GM21717 (cell line): ENCODE measurements around the gene HDGF.

ENCODE experiments used
- ATAC-seq: cut with Tn5 transposase; IDR thresholded peaks from one replicate; pipeline ENCODE4 v1.9.1; 2021; ENCODE audit warnings: mild to moderate bottlenecking, moderate library complexity; ENCODE audit not compliant: unreplicated experiment

HDGF gene

DNA sequence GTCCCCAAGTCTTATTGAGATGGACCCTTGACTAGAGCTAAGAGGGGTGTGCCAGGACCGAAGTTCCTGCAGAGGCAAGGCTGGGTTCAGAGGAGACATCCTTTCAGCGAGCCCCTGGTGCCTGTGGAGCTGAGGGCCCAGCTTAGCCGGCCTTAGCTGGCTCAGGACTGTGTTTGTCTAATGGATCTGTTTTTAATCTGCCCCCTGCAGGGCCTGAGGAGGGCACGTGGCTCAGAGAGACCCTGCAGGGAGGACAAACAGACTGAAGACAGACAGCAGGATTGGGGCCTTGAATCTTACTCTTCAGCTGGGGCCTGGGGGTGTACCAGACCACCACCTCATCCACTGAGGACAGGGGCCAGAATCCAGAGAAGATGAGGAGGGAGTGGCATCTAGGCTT is 47.7 kb downstream of the HDGF start:
- ATAC-seq: no peak

DNA sequence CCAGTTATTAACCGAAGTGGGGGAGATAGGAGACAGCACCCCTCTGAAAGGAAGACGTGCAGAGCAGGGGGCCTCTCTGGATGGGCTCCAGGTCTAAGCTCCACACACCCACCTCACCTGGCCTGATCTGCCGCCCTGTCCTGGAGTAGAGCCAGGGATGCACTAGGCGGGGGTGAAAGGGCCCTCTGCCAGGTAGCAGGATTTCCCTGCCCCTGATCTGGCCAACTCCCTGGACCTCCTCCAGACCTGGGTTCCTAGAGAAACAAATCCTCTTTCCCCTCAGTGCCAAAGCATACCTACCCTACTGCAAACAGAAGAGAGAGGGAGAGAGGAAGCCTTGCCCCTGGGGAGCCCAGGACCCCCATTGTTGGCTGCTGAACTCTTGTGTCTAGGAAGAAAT is 48.1 kb downstream of the HDGF start:
- no peak for ATAC-seq

DNA sequence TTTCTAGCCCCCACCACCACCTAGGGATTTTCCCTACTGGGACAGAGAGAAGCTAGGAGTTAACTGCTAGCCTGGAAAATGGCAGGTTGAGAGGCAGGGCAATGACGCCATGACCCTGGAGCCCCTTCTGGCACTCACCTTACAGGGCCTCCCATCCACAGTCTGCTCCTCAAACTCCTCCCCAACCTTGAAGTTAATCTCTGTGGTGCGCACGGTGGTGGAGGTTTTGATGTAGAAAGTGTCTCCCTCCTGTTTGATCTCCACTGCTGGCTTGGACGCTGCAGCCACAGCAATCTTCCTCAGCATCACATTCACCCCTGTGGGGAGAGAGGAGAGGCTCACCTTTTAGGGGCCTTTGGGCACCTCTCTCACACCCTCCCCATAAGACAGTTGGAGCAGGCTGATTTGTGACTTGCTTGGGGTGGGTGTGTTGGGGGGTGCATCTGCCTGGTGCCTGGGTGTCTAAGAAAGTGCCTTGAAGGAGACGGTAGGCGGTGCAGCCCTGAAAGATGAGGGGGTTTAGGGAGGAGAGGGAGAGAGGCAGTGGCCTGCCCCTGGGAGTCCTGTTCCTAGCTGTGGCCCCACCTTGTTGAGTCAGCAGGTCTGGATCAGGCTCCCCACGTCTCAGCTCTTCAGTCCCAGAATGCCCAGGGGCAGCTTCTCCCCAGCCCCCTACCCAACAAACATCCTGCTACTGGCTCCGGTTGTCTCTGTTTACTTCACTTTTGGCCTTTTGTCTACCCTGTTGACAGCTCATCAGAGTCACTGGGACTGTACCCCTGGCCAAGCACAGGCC is 50.5 kb downstream of the HDGF start:
- no peak for ATAC-seq

GRCh38 chr1:156698995-156699394 is 52.5 kb downstream of the HDGF start:
- ATAC-seq: no peak

- no peak for ATAC-seq
Observed at GRCh38 chr1:156697481-156697880, 54.0 kb downstream of the HDGF start.

DNA sequence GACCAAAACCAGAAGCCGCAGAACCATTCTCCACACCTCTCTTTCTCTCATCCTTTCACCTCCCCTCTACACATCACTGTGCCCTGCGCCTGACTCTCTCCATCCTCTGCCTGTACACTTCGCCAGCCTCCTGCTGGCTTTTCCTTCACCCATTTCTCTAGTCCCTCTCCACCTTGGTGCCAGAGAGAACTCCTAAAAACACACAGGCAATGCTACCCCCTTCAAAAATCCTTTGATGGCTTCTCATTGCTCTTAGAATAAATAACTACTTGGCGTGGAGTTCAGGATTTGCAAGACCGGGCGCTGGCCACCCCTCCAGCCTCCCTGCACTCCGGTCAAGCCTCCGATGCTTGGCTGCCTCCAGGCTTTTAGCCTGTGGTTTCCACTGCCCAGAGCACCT is 54.7 kb downstream of the HDGF start:
- ATAC-seq: no peak

- no peak for ATAC-seq
Observed at GRCh38 chr1:156694690-156694962, 56.8 kb downstream of the HDGF start.

DNA sequence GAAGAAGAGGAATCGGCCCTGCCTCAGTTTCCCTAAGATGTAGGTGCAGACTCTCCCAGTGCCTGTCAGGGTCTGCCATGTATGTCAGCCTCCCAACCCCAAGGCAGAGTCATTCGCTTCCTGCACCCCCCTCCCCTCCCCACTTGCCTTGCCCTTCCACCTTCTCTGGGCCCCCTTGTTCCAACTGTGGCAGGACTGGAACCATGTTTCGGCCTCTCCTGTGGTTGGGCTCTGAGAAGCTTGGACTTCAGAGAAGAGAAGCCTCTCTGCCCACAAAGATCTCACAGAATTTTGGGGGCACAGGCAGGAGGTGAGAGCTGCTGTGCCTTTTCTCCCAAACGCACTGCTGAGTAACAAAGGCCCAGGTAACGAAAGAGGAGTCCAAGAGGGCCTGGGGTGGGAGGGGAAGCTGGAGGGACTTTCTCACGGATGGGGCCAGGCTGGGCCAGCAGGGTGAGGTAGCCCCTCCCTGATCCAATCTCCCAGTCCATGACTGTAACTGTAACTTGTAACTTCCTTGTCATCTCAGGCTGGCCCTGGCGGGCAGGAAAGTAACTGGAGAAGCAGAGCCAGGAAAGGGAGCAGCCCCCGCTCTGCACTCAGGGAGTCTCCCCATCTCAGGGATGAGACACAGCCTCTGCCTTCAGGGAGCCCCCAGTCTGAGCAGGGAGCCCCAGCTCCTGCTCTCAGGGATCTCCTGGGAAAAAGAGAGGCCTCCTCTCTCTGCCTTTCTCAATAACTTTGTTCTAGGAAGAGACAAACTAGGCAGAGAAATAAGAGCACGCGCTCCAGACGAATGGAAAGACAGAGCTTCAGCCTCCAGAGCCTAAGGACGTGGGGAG is 57.4 kb downstream of the HDGF start:
- no peak for ATAC-seq

DNA sequence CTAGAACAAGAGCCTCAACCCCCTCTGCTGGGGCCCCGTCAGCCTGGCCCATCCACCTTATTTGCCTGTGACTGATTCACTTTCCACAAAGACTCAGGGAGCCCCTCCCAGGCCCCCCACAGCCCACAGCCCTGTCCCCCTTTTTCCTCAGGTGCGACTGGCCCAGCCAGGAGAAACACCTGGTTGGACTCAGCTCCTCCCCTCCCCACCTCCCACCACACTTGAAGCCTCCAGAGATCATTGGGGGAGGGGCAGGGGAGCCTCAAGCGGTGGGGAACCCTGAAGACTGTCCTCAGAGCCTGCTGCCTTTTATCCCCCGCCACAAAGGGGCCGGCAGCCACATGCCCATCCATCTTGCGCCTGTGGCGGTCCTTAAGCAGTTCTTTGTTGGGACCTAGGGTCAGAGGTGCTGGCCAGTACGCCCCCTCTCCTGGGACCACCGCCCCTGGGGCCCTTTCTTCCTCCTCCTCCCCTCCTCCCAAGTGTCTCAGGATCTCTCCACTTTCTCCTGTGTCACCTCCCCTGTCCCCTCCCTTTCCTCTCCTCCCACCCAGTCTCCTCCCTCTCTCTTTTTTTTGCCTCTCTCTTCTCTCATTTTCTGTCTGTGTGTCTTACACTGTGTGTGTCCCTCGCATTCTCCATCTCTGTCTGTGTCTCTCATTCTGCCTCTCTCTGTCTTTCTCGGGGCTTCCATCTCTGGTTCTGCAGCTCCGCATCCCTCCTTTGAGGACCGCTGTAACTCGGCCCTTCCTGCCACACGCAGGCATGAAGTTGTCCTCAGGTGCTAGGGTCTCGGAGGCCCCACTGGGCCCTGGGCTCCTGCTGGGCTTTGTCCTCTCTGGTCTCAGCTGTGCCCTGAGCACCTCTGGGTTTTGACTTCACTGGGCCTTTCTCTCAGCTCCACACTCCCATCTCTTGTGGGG is 58.3 kb downstream of the HDGF start:
- ATAC-seq: no peak

GRCh38 chr1:156692441-156692924 is 59.0 kb downstream of the HDGF start:
- no peak for ATAC-seq
